HG03565 (cell line): Measurements from ENCODE around the gene SLC25A17.
"Not testable (repeated sequence)": the region's sequence is repeated elsewhere in the genome, so short reads cannot be mapped to it uniquely, and the experiment has no call there.

Experiments
- ATAC-seq: cut with Tn5 transposase; IDR thresholded peaks from one replicate; pipeline ENCODE4 v1.9.1; 2021; ENCODE audit warnings: mild to moderate bottlenecking, moderate library complexity; ENCODE audit not compliant: unreplicated experiment

Gene SLC25A17

DNA sequence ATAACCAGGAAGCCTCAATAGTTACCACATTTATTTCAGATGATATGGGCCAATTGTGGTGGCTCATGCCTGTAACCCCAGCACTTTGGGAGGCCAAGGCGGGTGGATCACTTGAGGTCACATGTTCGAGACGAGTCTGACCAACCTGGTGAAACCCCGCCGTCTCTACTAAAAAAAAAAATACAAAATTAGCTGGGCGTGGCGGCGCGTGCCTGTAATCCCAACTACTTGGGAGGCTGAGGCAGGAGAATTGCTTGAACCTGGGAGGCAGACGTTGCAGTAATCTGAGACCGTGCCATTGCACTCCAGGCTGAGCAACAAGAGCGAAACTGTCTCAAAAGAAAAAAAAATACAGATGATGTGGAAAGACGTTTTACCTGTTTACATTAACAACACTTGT is 60.3 kb downstream of the SLC25A17 start:
- not testable (repeated sequence) for ATAC-seq

- ATAC-seq: no peak
Observed at GRCh38 chr22:40758390-40758789, 60.8 kb downstream of the SLC25A17 start.

DNA sequence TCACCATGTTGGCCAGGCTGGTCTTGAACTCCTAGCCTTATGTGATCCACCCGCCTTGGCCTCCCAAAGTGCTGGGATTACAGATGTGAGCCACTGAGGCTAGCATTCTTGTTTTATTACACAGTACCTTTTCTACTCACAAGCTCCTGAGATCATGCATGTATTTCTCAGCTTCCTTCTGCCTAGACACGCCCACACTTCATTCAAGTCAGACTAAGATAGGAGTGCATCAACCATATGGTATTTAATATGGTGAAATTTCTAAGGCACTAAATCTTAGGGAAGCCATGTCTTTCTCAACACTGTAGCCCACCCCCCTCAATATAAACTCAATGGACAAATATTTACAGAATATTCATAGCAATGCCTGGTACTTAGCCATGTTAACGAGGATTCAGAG is 62.1 kb downstream of the SLC25A17 start:
- ATAC-seq: no peak

DNA sequence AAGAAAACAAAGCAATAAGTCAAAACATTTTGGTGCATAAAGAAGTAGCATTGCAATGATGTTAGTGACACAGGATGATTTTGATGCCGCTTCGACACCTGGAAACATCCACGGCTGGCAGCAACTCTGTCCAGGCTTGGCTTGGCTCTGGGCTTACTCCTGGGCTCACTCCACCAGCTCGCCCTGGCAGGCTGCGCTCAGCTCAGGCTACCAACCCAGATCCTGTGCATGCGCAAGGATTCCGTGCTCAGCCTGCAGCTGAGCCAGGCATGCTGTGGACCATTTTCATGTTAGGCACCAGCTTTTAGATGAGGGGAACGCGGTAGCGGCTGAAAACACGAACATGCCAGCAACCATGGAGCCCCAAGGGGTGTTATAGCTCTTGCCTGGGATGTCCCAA is 66.0 kb downstream of the SLC25A17 start:
- no peak for ATAC-seq

DNA sequence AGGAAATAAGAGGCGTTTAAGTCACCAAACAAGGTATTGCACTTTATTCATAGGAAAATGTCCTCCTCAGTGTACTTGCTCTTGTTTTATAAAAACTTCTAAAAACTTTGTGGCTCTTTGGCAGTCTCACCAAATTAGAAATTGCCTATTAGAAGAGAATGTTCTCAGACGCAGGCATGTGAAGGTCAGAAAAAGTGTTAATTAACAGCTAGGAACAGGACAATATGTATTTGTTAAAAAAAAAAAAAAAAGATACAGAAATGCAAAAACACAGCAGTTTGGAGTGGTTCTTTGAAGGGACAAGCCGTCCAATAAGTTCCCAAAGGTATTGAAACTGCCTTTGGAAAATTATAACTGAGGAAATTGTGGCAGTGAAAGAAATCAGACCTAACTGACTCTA is 67.9 kb downstream of the SLC25A17 start:
- no peak for ATAC-seq

GRCh38 chr22:40749829-40750228 is 69.3 kb downstream of the SLC25A17 start:
- no peak for ATAC-seq

GRCh38 chr22:40748388-40749355 is 70.5 kb downstream of the SLC25A17 start:
- no peak for ATAC-seq

- ATAC-seq: no peak
Observed at GRCh38 chr22:40747361-40747760, 71.8 kb downstream of the SLC25A17 start.

DNA sequence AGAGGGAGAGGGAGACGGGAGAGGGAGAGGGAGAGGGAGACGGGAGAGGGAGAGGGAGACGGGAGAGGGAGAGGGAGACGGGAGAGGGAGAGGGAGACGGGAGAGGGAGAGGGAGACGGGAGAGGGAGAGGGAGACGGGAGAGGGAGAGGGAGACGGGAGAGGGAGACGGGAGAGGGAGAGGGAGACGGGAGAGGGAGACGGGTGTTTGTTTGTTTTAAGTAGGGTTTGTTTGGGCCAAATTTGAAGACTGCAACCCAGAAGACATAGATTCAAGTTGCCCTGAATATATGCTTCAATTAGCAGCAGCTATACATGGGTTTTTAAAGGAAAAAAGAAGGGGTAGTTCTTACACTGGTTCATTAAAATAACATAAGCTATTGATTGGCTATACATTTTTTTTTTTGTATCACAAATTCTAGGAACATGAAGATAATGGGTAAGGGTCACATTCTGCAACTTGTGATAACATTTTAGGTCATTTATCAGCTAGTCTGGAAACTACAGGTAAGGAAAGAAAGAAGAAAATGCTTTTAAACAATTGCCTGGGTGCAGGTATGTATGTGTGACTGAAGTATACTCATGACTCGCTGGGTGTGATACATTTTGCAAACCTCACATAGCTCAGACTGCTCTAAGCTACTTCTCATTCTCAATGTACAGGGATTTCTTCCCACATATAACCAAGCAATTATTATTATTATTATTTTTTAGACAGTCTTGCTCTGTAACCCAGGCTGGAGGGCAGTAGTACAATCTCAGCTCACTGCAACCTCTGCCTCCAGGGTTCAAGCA is 72.5 kb downstream of the SLC25A17 start:
- no peak for ATAC-seq

GRCh38 chr22:40743768-40744167 is 75.4 kb downstream of the SLC25A17 start:
- ATAC-seq: no peak

DNA sequence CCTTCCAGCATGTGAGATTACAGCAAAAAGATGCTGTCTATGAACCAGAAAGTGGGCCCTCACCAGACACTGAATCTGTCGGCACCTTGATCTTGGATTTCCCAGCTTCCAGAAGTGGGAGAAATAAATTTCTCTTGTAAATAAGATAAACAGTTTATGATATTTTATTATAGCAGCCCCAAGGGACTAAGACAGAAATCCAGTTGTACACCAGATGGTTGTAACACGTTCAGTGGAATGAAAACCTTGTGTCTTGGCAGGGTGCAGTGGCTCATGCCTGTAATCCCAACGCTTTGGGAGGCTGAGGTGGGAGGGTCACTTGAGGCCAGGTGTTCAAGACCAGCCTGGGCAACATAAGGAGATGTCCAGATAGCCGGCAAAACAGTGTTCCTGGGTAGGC is 78.0 kb downstream of the SLC25A17 start:
- no peak for ATAC-seq

GRCh38 chr22:40739721-40740120 is 79.4 kb downstream of the SLC25A17 start:
- no peak for ATAC-seq

DNA sequence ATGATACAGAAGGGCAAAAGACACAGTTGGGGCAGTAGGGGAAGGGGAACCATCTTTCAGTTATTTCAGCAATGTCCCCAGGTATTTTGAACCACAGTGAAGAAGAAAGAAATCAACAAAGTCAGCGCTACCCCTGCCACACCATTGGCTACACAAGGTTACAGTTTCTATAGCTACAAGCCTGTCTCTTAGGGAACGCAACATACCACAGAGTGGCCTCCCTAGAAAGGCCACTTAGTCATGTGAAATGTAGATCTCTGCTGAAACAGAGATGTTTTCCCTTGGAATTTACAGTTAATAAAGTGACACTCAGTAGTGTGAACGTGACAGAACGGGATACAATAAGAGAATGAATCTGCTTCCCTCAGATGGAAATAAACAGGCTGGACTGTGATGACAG is 85.2 kb downstream of the SLC25A17 start:
- no peak for ATAC-seq

- ATAC-seq: no peak
Observed at GRCh38 chr22:40732999-40733292, 86.2 kb downstream of the SLC25A17 start.

GRCh38 chr22:40729284-40729683 is 89.9 kb downstream of the SLC25A17 start:
- ATAC-seq: no peak

DNA sequence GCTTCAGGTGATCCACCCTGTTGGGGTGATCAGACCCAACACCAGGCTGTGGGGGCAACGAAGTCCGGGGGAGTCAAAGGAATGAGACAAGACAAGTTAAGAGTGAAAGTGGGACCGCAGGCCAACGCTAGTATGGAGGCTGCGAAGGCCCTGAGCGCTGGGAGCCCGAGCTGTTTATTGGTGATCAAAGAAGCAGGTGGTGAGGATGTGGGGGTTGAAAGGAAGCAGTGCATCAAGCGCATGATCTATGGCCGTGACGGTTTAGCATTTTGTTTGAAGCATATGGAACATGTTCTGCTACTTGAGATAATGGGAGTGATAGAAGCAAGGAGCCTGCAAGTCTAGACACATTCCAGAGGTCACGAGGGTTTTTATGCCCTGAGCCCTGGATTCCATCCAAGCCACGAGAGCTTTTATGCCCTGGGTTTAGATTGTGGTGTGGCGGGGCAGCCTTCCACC is 90.4 kb downstream of the SLC25A17 start:
- no peak for ATAC-seq

- ATAC-seq: no peak
Observed at GRCh38 chr22:40727964-40728615, 91.1 kb downstream of the SLC25A17 start.

DNA sequence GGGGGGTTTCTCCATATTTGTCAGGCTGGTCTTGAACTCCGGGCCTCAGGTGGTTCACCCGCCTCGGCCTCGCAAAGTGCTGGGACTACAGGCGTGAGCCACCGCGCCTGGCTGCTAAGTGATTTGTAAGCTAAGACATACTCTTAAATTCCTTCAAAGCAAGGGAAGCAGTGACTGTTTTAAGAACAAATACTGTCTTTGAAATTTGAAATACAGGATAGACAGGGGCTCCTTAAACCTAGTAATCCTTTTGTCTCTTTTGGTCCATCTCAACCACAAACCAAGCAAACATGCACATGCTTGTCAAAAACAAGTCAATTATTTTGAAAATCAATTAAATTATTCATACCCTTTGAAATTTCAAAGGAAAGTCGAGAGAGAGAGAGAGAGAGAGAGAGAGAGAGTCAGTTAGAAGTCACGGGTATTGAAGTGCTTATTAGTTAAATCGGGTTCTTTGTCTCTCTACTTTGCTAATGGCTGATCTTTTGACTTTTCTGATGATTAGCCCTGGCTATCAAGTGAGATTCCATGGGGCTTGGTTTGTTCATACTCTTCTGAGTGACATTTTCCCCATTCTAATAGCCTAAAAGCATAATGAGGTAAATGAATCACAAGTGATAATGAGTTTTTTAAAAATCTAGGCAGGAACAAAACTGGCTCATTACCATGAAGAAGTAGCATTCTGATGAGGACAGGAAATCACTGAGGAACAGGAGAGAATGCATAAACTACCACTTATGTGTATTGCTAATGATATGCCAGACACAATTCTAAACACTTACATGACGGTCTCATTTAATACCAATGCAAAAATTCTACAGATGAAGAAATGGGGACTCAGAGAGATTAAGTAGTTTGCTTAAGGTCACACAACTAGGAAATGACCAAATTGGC is 91.8 kb downstream of the SLC25A17 start:
- ATAC-seq: no peak

- ATAC-seq: no peak
Observed at GRCh38 chr22:40726514-40726913, 92.6 kb downstream of the SLC25A17 start.

DNA sequence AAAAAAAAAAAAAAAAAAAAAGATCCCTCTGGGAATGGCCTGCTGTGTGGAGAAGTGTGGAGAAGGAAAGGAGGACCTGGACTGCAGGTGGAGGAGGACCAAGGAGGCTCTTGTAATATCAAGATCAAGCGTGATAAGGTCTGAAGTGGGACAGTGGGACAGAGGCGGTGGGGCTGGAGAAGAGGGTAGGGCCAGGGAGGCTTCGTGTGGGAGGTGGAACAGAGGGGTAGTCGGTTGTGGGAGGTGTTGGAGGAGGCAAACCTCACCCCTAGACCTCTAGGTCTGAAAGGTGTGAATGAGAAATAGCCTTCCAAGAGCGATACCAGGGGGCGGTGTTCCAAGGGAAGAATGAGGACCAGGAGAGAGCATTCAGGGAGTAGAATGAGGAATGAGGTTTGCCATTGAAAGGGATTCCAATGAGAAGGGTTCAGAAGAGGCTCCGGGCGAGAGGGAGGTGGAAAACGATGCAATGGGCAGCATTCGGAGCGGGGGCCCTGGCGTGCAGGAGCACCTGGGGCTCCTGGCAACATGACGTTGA is 95.7 kb downstream of the SLC25A17 start:
- ATAC-seq: no peak
